Measurements from ENCODE around the gene BCO1.

The BCO1 gene, protein sequence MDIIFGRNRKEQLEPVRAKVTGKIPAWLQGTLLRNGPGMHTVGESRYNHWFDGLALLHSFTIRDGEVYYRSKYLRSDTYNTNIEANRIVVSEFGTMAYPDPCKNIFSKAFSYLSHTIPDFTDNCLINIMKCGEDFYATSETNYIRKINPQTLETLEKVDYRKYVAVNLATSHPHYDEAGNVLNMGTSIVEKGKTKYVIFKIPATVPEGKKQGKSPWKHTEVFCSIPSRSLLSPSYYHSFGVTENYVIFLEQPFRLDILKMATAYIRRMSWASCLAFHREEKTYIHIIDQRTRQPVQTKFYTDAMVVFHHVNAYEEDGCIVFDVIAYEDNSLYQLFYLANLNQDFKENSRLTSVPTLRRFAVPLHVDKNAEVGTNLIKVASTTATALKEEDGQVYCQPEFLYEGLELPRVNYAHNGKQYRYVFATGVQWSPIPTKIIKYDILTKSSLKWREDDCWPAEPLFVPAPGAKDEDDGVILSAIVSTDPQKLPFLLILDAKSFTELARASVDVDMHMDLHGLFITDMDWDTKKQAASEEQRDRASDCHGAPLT

DNA sequence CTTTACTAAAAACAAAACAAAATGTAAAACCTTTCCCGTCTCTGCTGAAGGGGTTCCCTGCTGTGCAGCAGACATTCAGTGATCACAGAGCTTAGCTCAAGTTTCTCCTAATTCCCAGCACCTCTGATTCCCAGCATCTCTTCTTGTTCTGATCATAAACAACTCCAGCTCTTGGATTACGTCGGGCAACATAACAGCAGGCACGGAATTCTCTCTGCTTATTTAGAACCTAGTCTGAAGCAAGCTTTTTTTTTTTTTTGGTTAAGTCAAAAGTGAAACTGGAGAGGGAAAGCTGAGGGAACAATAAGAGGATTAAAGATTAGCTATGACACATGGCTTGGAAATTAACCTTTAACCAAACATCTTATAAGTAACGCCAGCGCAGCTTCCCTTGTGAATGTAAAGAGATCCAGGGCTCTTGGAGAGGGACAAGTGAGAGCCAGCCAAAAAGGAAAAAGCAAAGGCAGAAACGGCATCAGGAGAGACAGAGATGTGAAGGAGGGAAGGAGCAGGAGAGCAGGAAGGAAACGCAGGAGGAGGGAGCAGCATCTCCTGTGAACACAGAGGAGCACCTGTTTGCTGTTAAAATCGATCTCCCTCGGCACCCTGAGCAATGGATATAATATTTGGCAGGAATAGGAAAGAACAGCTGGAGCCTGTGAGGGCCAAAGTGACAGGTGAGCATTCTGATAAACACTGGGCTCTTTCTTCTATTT, at the start of gene BCO1:
BCO1 (plus strand) TSS at position 394 of the 716 bp plus-strand sequence; CDS start at position 614, 220 bp downstream.
- Mint-ChIP-seq H3K27ac (peak within 1 kb of the TSS; percentile 88), H3K4me3 (peak within 1 kb of the TSS; percentile 74)
- no peak for DNase-seq

GRCh38 chr16:81189100-81189664, 49.3 kb upstream of the BCO1 start:
- no peak for DNase-seq

More for the DNA sequence above, at the start of gene BCO1:
- peaks cover 34% of the 10 kb centered on the region for H3K4me1 Mint-ChIP-seq
- no peaks in the 10 kb centered on the region for H3K9me3 Mint-ChIP-seq
- peaks cover 10% of the 10 kb centered on the region for H3K27me3 Mint-ChIP-seq (ENCODE audit: low read depth, poor library complexity)
- TF ChIP-seq, protein P1, sequence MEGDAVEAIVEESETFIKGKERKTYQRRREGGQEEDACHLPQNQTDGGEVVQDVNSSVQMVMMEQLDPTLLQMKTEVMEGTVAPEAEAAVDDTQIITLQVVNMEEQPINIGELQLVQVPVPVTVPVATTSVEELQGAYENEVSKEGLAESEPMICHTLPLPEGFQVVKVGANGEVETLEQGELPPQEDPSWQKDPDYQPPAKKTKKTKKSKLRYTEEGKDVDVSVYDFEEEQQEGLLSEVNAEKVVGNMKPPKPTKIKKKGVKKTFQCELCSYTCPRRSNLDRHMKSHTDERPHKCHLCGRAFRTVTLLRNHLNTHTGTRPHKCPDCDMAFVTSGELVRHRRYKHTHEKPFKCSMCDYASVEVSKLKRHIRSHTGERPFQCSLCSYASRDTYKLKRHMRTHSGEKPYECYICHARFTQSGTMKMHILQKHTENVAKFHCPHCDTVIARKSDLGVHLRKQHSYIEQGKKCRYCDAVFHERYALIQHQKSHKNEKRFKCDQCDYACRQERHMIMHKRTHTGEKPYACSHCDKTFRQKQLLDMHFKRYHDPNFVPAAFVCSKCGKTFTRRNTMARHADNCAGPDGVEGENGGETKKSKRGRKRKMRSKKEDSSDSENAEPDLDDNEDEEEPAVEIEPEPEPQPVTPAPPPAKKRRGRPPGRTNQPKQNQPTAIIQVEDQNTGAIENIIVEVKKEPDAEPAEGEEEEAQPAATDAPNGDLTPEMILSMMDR (IDR thresholded peaks at IDR 0.05), result no peak
- H3K36me3 Mint-ChIP-seq (ENCODE audit: low read depth), result no peaks in the 10 kb centered on the region

DNA sequence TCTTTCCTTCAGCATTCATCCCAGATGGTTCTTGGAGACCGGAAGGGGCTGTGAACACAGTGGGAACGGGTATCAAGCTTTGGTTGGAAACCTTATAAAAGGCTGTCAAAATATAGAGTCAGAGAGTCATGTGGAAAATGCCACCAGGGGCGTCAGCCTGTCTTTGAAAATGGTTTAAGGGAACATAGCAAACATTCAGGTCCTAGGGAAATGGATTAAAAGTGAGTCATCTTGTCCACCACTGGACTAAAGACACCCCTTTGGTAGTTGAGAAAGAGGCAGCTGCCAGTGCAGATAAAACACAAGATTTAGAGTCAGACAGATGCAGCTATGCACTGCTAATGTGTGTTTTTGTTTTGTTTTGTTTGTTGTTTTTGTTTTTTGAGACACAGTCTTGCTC, 47.8 kb upstream of the BCO1 start:
- Mint-ChIP-seq H3K9me3 (no peaks in the 10 kb centered on the region), H3K4me1 (peaks cover 17% of the 10 kb centered on the region), H3K27ac (no peak overlapping the region), H3K36me3 (ENCODE audit: low read depth) (no peaks in the 10 kb centered on the region), H3K4me3 (no peak overlapping the region), H3K27me3 (ENCODE audit: low read depth, poor library complexity) (no peaks in the 10 kb centered on the region)
- DNase-seq, result no peak
- TF ChIP-seq, protein P1 (IDR thresholded peaks at IDR 0.05), result no peak

More at GRCh38 chr16:81189100-81189664, 49.3 kb upstream of the BCO1 start:
- Mint-ChIP-seq H3K9me3 (no peaks in the 10 kb centered on the region), H3K27ac (peak overlapping the region; percentile 42), H3K36me3 (ENCODE audit: low read depth) (no peaks in the 10 kb centered on the region), H3K27me3 (ENCODE audit: low read depth, poor library complexity) (no peaks in the 10 kb centered on the region), H3K4me1 (peaks cover 17% of the 10 kb centered on the region), H3K4me3 (no peak overlapping the region)
- TF ChIP-seq, protein P1 (IDR thresholded peaks at IDR 0.05), result no peak

- TF ChIP-seq, protein P1 (IDR thresholded peaks at IDR 0.05), result no peak
- H3K9me3 Mint-ChIP-seq, result no peaks in the 10 kb centered on the region
- no peaks in the 10 kb centered on the region for H3K36me3 Mint-ChIP-seq (ENCODE audit: low read depth)
- no peak for DNase-seq
- H3K4me1 Mint-ChIP-seq, result peaks cover 11% of the 10 kb centered on the region
- H3K4me3 Mint-ChIP-seq, result no peak overlapping the region
- no peak overlapping the region for H3K27ac Mint-ChIP-seq
- no peaks in the 10 kb centered on the region for H3K27me3 Mint-ChIP-seq (ENCODE audit: low read depth, poor library complexity)
Measured at GRCh38 chr16:81195885-81196534, 42.5 kb upstream of the BCO1 start.

- DNase-seq, result no peak
- Mint-ChIP-seq H3K4me1 (peaks cover 6% of the 10 kb centered on the region), H3K9me3 (no peaks in the 10 kb centered on the region), H3K4me3 (no peak overlapping the region), H3K27me3 (ENCODE audit: low read depth, poor library complexity) (peaks cover under 1% of the 10 kb centered on the region), H3K27ac (no peak overlapping the region), H3K36me3 (ENCODE audit: low read depth) (no peaks in the 10 kb centered on the region)
- TF ChIP-seq, protein P1 (IDR thresholded peaks at IDR 0.05), result no peak
Measured at GRCh38 chr16:81198635-81199034, 39.9 kb upstream of the BCO1 start.
